Erythroblast (primary cell): Measurements from ENCODE around the gene PIGC.

Source experiments
- GATA1 ChIP-seq: IDR thresholded peaks from 2 replicates; pipeline ENCODE4 v1.6.1; 2011; ENCODE audit warnings: low read depth, mild to moderate bottlenecking, control low read depth, low read length, moderate library complexity
- POLR2A ChIP-seq: IDR thresholded peaks from 2 replicates; pipeline ENCODE4 v1.6.1; 2011; ENCODE audit warnings: mild to moderate bottlenecking, low read length

- no peak for TF ChIP-seq POLR2A
- TF ChIP-seq GATA1: no peak
Measured at GRCh38 chr1:172468296-172468695, 24.4 kb upstream of the PIGC start.
